Measurements from ENCODE around the gene CBLL1. TPM values are rescaled to one million over a fixed set of nuclear protein-coding genes. Genes with fewer than 3 reads are reported as not detected.

The CBLL1 gene, protein sequence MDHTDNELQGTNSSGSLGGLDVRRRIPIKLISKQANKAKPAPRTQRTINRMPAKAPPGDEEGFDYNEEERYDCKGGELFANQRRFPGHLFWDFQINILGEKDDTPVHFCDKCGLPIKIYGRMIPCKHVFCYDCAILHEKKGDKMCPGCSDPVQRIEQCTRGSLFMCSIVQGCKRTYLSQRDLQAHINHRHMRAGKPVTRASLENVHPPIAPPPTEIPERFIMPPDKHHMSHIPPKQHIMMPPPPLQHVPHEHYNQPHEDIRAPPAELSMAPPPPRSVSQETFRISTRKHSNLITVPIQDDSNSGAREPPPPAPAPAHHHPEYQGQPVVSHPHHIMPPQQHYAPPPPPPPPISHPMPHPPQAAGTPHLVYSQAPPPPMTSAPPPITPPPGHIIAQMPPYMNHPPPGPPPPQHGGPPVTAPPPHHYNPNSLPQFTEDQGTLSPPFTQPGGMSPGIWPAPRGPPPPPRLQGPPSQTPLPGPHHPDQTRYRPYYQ
- 26.6 TPM for polyA plus RNA-seq (2013, experiment 1 of 2)
- 36.5 TPM for polyA plus RNA-seq (2013, experiment 2 of 2)

DNA sequence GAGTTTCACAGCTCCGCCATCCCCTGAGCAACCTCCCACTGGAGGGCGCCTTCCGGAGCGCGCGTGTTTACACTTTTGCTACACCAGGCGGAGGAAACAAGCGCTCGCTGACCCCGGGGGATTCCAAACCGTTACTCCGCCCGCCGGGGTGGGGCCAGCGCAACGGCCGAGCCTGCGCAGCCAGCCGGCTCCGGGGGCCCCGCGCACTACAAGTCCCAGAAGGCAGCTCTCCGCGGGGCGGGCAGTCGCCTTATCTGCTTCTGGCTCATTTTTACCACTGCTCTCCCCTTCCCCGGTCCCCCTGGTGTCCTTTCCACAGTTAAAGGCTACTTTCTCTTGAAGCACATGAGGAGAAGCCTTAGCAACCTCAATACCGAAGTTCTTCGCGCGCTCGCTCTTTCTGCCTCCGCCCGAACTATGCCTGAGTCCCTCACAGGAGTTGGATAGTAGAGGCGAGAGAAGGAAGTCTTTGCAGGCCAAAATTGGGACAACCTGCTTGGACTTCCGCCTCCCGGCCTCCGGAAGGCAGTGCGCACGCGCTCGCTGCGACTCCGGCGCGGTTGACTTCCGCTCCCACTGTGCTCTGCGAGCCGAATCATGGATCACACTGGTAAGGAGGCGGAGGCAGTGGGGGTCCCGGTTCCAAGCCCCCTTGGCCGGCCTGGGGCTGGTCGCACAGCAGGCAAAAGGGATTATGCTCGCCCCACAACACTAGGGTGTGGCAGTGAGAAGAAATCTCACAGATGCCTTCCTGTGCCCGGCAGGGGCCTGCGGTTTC, at the start of gene CBLL1:
CBLL1 (plus strand) TSS at position 576 of the 778 bp plus-strand sequence; CDS start at position 598, 22 bp downstream.
- peak within 1 kb of the TSS; percentile 86 for H3K9ac ChIP-seq (ENCODE audit: low read depth, low read length)
- H3K36me3 ChIP-seq (ENCODE audit: insufficient read depth, low read length): peaks cover 5% of the 10 kb centered on the region
- H3K4me3 ChIP-seq (ENCODE audit: low read length): peak within 1 kb of the TSS; percentile 71
- H3K27me3 ChIP-seq (ENCODE audit: insufficient read depth, low read length): no peaks in the 10 kb centered on the region
- H3K27ac ChIP-seq (ENCODE audit: low read depth, low read length): peak within 1 kb of the TSS; percentile 92
- WGBS: under 1% methylated on average over 56 of the region's 56 CpGs
- H3K4me1 ChIP-seq (ENCODE audit: insufficient read depth, low read length): peaks cover 19% of the 10 kb centered on the region; the same call in 1 of the 2 replicates
- no peaks in the 10 kb centered on the region for H3K9me3 ChIP-seq (ENCODE audit: insufficient read depth, low read depth, low read length)

DNA sequence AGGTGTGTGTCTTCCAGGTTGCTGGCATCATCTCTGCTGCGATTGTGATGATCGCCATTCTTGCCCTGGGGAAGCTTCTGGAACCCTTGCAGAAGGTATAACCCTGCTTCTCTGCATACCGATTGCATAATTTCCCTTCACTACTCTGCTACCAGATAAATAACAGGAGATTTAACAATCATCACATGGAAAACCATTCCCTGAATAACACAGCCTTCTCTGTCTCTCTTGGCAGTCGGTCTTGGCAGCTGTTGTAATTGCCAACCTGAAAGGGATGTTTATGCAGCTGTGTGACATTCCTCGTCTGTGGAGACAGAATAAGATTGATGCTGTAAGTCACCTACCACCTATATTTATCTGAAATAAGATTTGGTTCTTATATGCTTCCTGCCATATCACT, 49.6 kb upstream of the CBLL1 start:
- peaks cover 10% of the 10 kb centered on the region; the same call in 1 of the 2 replicates for H3K4me1 ChIP-seq (ENCODE audit: insufficient read depth, low read length)
- H3K9me3 ChIP-seq (ENCODE audit: insufficient read depth, low read depth, low read length): no peaks in the 10 kb centered on the region
- H3K36me3 ChIP-seq (ENCODE audit: insufficient read depth, low read length): no peaks in the 10 kb centered on the region
- WGBS: 95% methylated on average over 4 of the region's 5 CpGs
- no peak overlapping the region for H3K9ac ChIP-seq (ENCODE audit: low read depth, low read length)
- no peak overlapping the region for H3K4me3 ChIP-seq (ENCODE audit: low read length)
- no peak overlapping the region for H3K27ac ChIP-seq (ENCODE audit: low read depth, low read length)
- no peaks in the 10 kb centered on the region for H3K27me3 ChIP-seq (ENCODE audit: insufficient read depth, low read length)

DNA sequence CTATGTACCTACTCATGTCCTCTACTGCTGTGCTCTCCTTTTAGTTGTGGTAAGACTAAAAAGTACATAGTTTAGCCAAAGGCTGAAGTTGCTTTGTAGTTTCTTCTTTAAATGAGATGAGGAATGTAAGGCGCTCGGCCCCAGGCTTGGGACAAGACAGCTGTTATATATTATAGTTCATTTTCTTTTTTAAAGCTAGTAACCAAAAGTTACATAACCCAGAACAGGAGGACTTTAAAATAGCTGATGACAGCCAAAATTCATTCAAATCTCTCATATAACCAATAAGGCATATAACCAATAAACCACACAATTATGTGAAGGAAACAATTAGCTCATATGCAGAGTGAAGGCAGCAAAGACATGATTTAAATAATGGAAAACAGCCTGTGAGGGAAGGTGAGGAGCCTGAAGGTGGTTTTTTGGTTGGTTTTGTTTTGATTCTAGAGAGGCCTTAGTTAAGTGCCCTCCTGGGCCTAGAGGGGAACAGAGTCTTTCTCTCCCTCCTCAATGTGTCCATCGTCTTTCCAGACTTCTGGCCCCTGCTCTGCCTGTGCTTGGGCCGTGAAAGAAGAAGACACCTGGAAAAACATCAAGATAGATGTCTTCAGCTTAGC, 47.5 kb upstream of the CBLL1 start:
- Histone ChIP-seq H3K9me3 (ENCODE audit: insufficient read depth, low read depth, low read length) (no peaks in the 10 kb centered on the region), H3K4me3 (ENCODE audit: low read length) (no peak overlapping the region), H3K4me1 (ENCODE audit: insufficient read depth, low read length) (peaks cover 7% of the 10 kb centered on the region; the same call in 1 of the 2 replicates), H3K36me3 (ENCODE audit: insufficient read depth, low read length) (no peaks in the 10 kb centered on the region), H3K27me3 (ENCODE audit: insufficient read depth, low read length) (no peaks in the 10 kb centered on the region), H3K9ac (ENCODE audit: low read depth, low read length) (no peak overlapping the region), H3K27ac (ENCODE audit: low read depth, low read length) (no peak overlapping the region)
- WGBS: 98% methylated on average over 2 of the region's 4 CpGs

DNA sequence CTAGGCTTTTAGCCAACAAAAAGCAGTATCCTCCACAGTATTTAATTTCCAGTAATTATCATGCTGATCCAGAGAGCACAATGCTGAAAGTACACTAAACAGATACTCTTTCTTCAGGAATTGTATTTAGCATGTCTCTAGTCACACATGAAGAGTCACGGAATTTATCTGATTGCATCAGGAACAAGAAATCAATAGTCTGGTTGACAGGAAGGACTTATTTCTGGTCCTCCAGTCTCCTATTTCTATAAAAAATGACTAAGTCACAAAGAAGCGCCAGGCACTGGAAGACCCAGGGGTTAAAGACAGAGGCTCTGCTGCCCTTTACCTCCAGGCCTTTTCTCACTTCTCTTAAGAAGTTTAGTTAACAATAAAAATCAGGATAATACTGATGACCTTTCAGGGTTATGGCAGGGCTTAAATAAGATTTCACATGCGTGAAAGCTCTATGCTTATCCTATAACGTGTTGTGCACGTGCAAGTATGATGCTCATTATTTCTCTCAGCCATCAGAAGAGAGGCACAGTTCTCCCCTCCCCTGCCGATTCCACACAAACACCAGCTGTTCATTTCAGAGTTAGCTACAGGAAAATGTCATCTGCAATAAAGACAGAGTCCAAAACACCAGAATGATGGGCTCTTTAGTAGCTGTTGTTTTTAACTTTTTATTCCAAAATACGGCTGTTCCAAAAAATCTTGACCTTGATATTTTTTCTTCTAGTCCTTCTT, 46.5 kb upstream of the CBLL1 start:
- WGBS: 95% methylated on average over 7 of the region's 7 CpGs

DNA sequence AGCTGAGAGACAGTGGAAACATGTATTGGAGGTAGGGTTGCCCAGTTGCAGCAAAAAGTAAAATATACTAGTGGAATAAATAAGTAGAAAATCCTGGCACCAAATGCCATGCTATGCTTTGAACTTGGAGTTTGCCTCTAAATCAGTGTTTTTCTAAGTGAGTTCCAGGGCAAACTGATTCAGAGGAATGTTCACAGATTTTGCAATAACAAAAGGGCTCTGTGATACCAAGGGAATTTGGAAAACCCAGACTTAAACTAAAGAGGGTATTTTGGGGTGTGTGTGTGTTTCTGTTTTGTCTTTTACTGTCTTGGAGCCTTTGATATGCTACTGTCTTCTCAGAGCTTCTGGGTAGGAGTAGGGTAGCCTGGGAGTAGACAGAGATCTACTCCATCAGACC, 43.4 kb upstream of the CBLL1 start:
- H3K4me3 ChIP-seq (ENCODE audit: low read length): no peak overlapping the region
- H3K9ac ChIP-seq (ENCODE audit: low read depth, low read length): no peak overlapping the region
- H3K27ac ChIP-seq (ENCODE audit: low read depth, low read length): no peak overlapping the region
- no peaks in the 10 kb centered on the region for H3K27me3 ChIP-seq (ENCODE audit: insufficient read depth, low read length)
- H3K9me3 ChIP-seq (ENCODE audit: insufficient read depth, low read depth, low read length): no peaks in the 10 kb centered on the region
- no peaks in the 10 kb centered on the region for H3K36me3 ChIP-seq (ENCODE audit: insufficient read depth, low read length)
- no peaks in the 10 kb centered on the region for H3K4me1 ChIP-seq (ENCODE audit: insufficient read depth, low read length)

More for the DNA sequence above, 46.5 kb upstream of the CBLL1 start:
- Histone ChIP-seq H3K27me3 (ENCODE audit: insufficient read depth, low read length) (no peaks in the 10 kb centered on the region), H3K4me3 (ENCODE audit: low read length) (no peak overlapping the region), H3K27ac (ENCODE audit: low read depth, low read length) (no peak overlapping the region), H3K9ac (ENCODE audit: low read depth, low read length) (no peak overlapping the region), H3K4me1 (ENCODE audit: insufficient read depth, low read length) (peaks cover 7% of the 10 kb centered on the region; the same call in 1 of the 2 replicates), H3K9me3 (ENCODE audit: insufficient read depth, low read depth, low read length) (no peaks in the 10 kb centered on the region), H3K36me3 (ENCODE audit: insufficient read depth, low read length) (no peaks in the 10 kb centered on the region)

DNA sequence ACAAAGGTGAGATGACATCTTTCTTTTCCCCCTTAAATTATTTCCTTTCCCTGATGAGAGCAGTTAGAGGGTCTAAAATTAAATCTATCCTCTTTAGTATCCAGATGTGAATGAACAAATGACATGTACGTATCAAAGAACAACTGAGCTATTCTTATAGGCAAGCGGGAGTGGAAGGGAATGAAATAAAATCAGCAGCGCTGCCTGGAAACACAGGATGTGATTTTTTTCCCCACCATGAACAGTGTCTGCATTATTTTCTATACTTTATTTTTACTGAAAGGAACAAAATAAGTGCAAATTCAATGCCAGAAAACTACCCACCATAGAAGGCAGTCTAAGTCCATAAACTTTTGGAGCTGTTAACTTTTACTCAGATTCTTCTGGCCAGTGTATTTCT, 42.8 kb upstream of the CBLL1 start:
- Histone ChIP-seq H3K27me3 (ENCODE audit: insufficient read depth, low read length) (no peaks in the 10 kb centered on the region), H3K36me3 (ENCODE audit: insufficient read depth, low read length) (no peaks in the 10 kb centered on the region), H3K4me1 (ENCODE audit: insufficient read depth, low read length) (no peaks in the 10 kb centered on the region), H3K9ac (ENCODE audit: low read depth, low read length) (no peak overlapping the region), H3K9me3 (ENCODE audit: insufficient read depth, low read depth, low read length) (no peaks in the 10 kb centered on the region), H3K4me3 (ENCODE audit: low read length) (no peak overlapping the region), H3K27ac (ENCODE audit: low read depth, low read length) (no peak overlapping the region)
- 89% methylated on average over 3 of the region's 3 CpGs for WGBS

DNA sequence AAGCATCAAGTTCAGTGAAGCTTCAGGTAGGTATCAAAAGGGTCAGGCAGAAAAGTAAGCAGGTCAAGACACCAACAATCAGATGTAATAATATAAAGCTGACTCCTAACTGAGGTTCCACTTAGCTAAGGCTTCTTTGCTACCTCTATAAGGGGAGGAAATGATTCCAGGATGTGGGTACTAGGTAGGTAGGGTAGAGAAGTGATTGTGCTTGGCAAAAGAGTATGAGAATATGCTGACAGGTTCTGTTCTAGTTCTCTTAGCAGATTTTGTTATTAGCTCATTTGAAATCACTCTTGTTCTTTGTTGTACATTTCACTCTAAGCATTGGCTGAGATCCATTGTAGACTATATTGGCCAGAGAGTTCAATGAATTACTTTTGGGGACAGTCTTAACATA, 40.7 kb upstream of the CBLL1 start:
- H3K9me3 ChIP-seq (ENCODE audit: insufficient read depth, low read depth, low read length): no peaks in the 10 kb centered on the region
- H3K9ac ChIP-seq (ENCODE audit: low read depth, low read length): no peak overlapping the region
- H3K36me3 ChIP-seq (ENCODE audit: insufficient read depth, low read length): no peaks in the 10 kb centered on the region
- H3K27me3 ChIP-seq (ENCODE audit: insufficient read depth, low read length): no peaks in the 10 kb centered on the region
- H3K27ac ChIP-seq (ENCODE audit: low read depth, low read length): no peak overlapping the region
- no peaks in the 10 kb centered on the region for H3K4me1 ChIP-seq (ENCODE audit: insufficient read depth, low read length)
- no peak overlapping the region for H3K4me3 ChIP-seq (ENCODE audit: low read length)

DNA sequence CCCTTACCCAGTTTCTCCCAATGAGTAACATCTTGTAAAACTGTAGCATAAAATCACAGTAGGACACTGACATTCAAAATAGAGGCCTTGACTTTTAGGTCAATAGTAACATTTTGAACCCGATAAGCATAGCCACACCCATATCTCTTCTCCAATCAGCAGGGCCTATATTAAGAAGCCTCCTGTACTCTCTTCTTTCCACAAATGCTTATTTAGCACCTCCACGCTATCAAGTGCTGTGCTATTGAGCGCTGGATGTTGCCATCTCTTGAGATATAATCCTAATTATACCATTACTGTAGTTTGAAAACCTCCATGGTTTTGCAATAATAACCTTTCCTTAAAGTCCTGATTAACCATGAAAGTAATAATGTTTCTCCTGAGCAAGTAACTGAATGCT, 40.1 kb upstream of the CBLL1 start:
- no peaks in the 10 kb centered on the region for H3K36me3 ChIP-seq (ENCODE audit: insufficient read depth, low read length)
- 95% methylated on average over 3 of the region's 3 CpGs for WGBS
- H3K4me1 ChIP-seq (ENCODE audit: insufficient read depth, low read length): no peaks in the 10 kb centered on the region

DNA sequence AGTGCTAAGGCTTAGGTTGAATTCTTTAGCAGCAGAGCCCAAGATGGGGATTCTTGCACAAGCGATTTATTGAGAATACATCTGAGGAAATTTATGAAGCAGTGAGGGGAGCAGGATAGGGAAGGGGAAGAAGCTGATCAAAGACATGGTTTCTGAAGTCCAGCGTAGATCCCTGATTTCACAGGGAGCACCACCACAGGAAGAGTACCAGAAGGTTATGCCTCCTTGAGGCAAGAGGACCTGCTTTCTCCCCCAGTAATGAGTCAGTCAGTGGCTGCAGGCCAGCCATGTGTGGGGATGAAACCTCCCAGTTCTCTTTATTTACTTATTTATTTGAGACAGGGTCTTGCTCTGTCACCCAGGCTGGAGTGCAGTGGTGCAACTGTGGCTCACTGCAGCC, 35.0 kb upstream of the CBLL1 start:
- Histone ChIP-seq H3K9ac (ENCODE audit: low read depth, low read length) (no peak overlapping the region), H3K27ac (ENCODE audit: low read depth, low read length) (no peak overlapping the region), H3K4me1 (ENCODE audit: insufficient read depth, low read length) (no peaks in the 10 kb centered on the region), H3K36me3 (ENCODE audit: insufficient read depth, low read length) (no peaks in the 10 kb centered on the region), H3K4me3 (ENCODE audit: low read length) (no peak overlapping the region), H3K27me3 (ENCODE audit: insufficient read depth, low read length) (no peaks in the 10 kb centered on the region), H3K9me3 (ENCODE audit: insufficient read depth, low read depth, low read length) (no peaks in the 10 kb centered on the region)
- 93% methylated on average over 2 of the region's 2 CpGs for WGBS

More for the DNA sequence above, 40.1 kb upstream of the CBLL1 start:
- Histone ChIP-seq H3K27me3 (ENCODE audit: insufficient read depth, low read length) (no peaks in the 10 kb centered on the region), H3K4me3 (ENCODE audit: low read length) (no peak overlapping the region), H3K27ac (ENCODE audit: low read depth, low read length) (no peak overlapping the region), H3K9ac (ENCODE audit: low read depth, low read length) (no peak overlapping the region), H3K9me3 (ENCODE audit: insufficient read depth, low read depth, low read length) (no peaks in the 10 kb centered on the region)

DNA sequence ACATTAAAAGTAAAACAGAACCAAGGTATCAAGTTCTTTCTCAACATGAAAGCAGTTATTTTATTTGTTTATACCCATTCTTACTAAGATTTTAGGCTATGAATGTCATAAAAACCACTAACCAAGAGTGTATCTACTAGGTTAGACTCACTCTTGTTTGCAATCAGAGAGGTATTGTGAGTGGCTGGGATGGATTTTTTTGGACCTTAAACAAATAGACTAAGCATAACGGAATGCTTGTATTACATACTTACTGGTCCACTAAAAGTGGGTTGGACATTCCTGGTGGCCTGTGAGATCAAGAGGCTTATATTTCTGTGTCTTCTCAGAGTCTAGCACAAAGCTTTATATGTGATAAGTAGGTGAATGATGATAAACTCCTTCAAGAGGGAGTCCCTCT, 32.6 kb upstream of the CBLL1 start:
- 100% methylated on average over 1 of the region's 1 CpG for WGBS
- Histone ChIP-seq H3K4me1 (ENCODE audit: insufficient read depth, low read length) (no peaks in the 10 kb centered on the region), H3K9ac (ENCODE audit: low read depth, low read length) (no peak overlapping the region), H3K9me3 (ENCODE audit: insufficient read depth, low read depth, low read length) (no peaks in the 10 kb centered on the region), H3K36me3 (ENCODE audit: insufficient read depth, low read length) (no peaks in the 10 kb centered on the region), H3K27me3 (ENCODE audit: insufficient read depth, low read length) (no peaks in the 10 kb centered on the region), H3K27ac (ENCODE audit: low read depth, low read length) (no peak overlapping the region), H3K4me3 (ENCODE audit: low read length) (no peak overlapping the region)
